Large intestine (tissue), 3 donors: ENCODE measurements around the gene LGSN. TPM values are rescaled to one million over a fixed set of nuclear protein-coding genes. Genes with fewer than 3 reads are reported as not detected.
A peak's percentile ranks its signal among the peaks of the same experiment; 100 is the strongest.
"Not testable (repeated sequence)": the region's sequence is repeated elsewhere in the genome, so short reads cannot be mapped to it uniquely, and the experiment has no call there.

Experiments used
- DNase-seq, 2 donors: peaks; one replicate each; pipeline versions ENCODE4 v3.0.0 to v3.0.0-alpha.2; 2013
- H3K27ac ChIP-seq: one replicate; pipeline ENCODE4 v1.5.1; 2013; ENCODE audit warnings: low read length
- H3K27me3 ChIP-seq: 2 replicates; pipeline ENCODE4 v1.6.1; 2013; ENCODE audit warnings: low read length; ENCODE audit not compliant: control insufficient read depth, insufficient read depth
- H3K36me3 ChIP-seq: 2 replicates; pipeline ENCODE4 v1.6.1; 2013; ENCODE audit warnings: low read length; ENCODE audit not compliant: control insufficient read depth, insufficient read depth
- H3K4me1 ChIP-seq: one replicate; pipeline ENCODE4 v1.6.1; 2013; ENCODE audit warnings: low read length; ENCODE audit not compliant: control insufficient read depth, insufficient read depth
- H3K4me3 ChIP-seq: one replicate; pipeline ENCODE4 v1.5.1; 2013; ENCODE audit warnings: low read length
- H3K9me3 ChIP-seq: one replicate; pipeline ENCODE4 v1.6.1; 2013; ENCODE audit warnings: mild to moderate bottlenecking, low read depth, low read length, moderate library complexity; ENCODE audit not compliant: control insufficient read depth
- WGBS: methylation state at CpG from one replicate; pipeline ENCODE4 v1.1.5; 2013; ENCODE audit warnings: low lambda C conversion rate; ENCODE audit not compliant: insufficient coverage; 5-methylcytosine and 5-hydroxymethylcytosine counted together
- polyA plus RNA-seq: library from polyadenylated mRNA; unstranded; fragments of 120-200 nt; gene quantifications from one replicate; pipeline ENCODE4 v1.2.1, GENCODE V29; 2013

The LGSN gene
- polyA plus RNA-seq, 1 donor: 0.04 TPM

GRCh38 chr6:63347599-63347998, 27.8 kb upstream of the LGSN start:
- DNase-seq: peak in 1 of 2 donors; percentile 28
- H3K27ac ChIP-seq: peak overlapping the region; percentile 68
- H3K36me3 ChIP-seq: no peaks in the 10 kb centered on the region
- WGBS: 78% methylated on average over 1 of the region's 2 CpGs
- H3K4me3 ChIP-seq: peak overlapping the region; percentile 25
- no peaks in the 10 kb centered on the region for H3K9me3 ChIP-seq
- H3K27me3 ChIP-seq: no peaks in the 10 kb centered on the region
- peaks cover 10% of the 10 kb centered on the region for H3K4me1 ChIP-seq

GRCh38 chr6:63346217-63346835, 26.5 kb upstream of the LGSN start:
- Histone ChIP-seq H3K4me3 (peak overlapping the region; percentile 8), H3K9me3 (peaks cover under 1% of the 10 kb centered on the region), H3K4me1 (peaks cover 10% of the 10 kb centered on the region), H3K36me3 (no peaks in the 10 kb centered on the region), H3K27ac (peak overlapping the region; percentile 68), H3K27me3 (no peaks in the 10 kb centered on the region)
- peak; percentile 21 to 54 for DNase-seq
- WGBS: 70% methylated on average over 2 of the region's 7 CpGs

- H3K9me3 ChIP-seq: peaks cover 14% of the 10 kb centered on the region
- DNase-seq: no peak
- H3K4me1 ChIP-seq: no peaks in the 10 kb centered on the region
- H3K27ac ChIP-seq: no peak overlapping the region
- H3K4me3 ChIP-seq: no peak overlapping the region
- H3K36me3 ChIP-seq: no peaks in the 10 kb centered on the region
- H3K27me3 ChIP-seq: no peaks in the 10 kb centered on the region
Observed at GRCh38 chr6:63340351-63340750, 20.6 kb upstream of the LGSN start.

GRCh38 chr6:63334652-63335051, 14.9 kb upstream of the LGSN start:
- H3K27me3 ChIP-seq, H3K27ac ChIP-seq, H3K4me3 ChIP-seq, DNase-seq, H3K36me3 ChIP-seq, H3K9me3 ChIP-seq, H3K4me1 ChIP-seq: not testable (repeated sequence)
- 100% methylated on average over 1 of the region's 2 CpGs for WGBS

GRCh38 chr6:63333440-63333839, 13.7 kb upstream of the LGSN start:
- Histone ChIP-seq H3K27ac (no peak overlapping the region), H3K4me1 (no peaks in the 10 kb centered on the region)
- 92% methylated on average over 2 of the region's 2 CpGs for WGBS

GRCh38 chr6:63326630-63327029, 6.8 kb upstream of the LGSN start:
- H3K36me3 ChIP-seq, H3K27ac ChIP-seq: not testable (repeated sequence)
- WGBS: no CpG with 5 or more reads among the region's 15 CpGs

More at GRCh38 chr6:63333440-63333839, 13.7 kb upstream of the LGSN start:
- Histone ChIP-seq H3K9me3 (peaks cover 4% of the 10 kb centered on the region), H3K4me3 (no peak overlapping the region), H3K27me3 (no peaks in the 10 kb centered on the region), H3K36me3 (no peaks in the 10 kb centered on the region)
- no peak for DNase-seq

GRCh38 chr6:63322981-63323380, 3.2 kb upstream of the LGSN start:
- no peak for DNase-seq
- Histone ChIP-seq H3K27ac (no peak overlapping the region), H3K9me3 (peaks cover 7% of the 10 kb centered on the region), H3K4me1 (no peaks in the 10 kb centered on the region), H3K27me3 (no peaks in the 10 kb centered on the region), H3K4me3 (no peak overlapping the region), H3K36me3 (no peaks in the 10 kb centered on the region)
- no CpG with 5 or more reads among the region's 1 CpG for WGBS

More at GRCh38 chr6:63326630-63327029, 6.8 kb upstream of the LGSN start:
- not testable (repeated sequence) for H3K4me1 ChIP-seq, H3K9me3 ChIP-seq, H3K4me3 ChIP-seq, DNase-seq, H3K27me3 ChIP-seq

- DNase-seq: no peak
- Histone ChIP-seq H3K4me3 (no peak overlapping the region), H3K4me1 (no peaks in the 10 kb centered on the region), H3K36me3 (no peaks in the 10 kb centered on the region), H3K27ac (no peak overlapping the region), H3K27me3 (no peaks in the 10 kb centered on the region), H3K9me3 (peaks cover 6% of the 10 kb centered on the region)
- WGBS: no CpG with 5 or more reads among the region's 1 CpG
Observed at GRCh38 chr6:63321821-63322220, 2.0 kb upstream of the LGSN start.

GRCh38 chr6:63317641-63318040, 2.1 kb downstream of the LGSN start:
- no CpG with 5 or more reads among the region's 1 CpG for WGBS

GRCh38 chr6:63316113-63316512, 3.7 kb downstream of the LGSN start:
- no peak overlapping the region for H3K4me3 ChIP-seq
- DNase-seq: no peak
- H3K36me3 ChIP-seq: no peaks in the 10 kb centered on the region
- H3K27ac ChIP-seq: no peak overlapping the region
- no peaks in the 10 kb centered on the region for H3K27me3 ChIP-seq
- WGBS: 100% methylated on average over 2 of the region's 3 CpGs
- no peaks in the 10 kb centered on the region for H3K9me3 ChIP-seq
- H3K4me1 ChIP-seq: no peaks in the 10 kb centered on the region

More at GRCh38 chr6:63317641-63318040, 2.1 kb downstream of the LGSN start:
- no peaks in the 10 kb centered on the region for H3K9me3 ChIP-seq
- H3K27ac ChIP-seq: no peak overlapping the region
- H3K4me3 ChIP-seq: no peak overlapping the region
- no peaks in the 10 kb centered on the region for H3K27me3 ChIP-seq
- no peak for DNase-seq
- no peaks in the 10 kb centered on the region for H3K4me1 ChIP-seq
- no peaks in the 10 kb centered on the region for H3K36me3 ChIP-seq

GRCh38 chr6:63313111-63313510, 6.7 kb downstream of the LGSN start:
- peak in 1 of 2 donors; percentile 58 for DNase-seq
- Histone ChIP-seq H3K27ac (no peak overlapping the region), H3K4me3 (no peak overlapping the region), H3K36me3 (no peaks in the 10 kb centered on the region), H3K27me3 (no peaks in the 10 kb centered on the region), H3K9me3 (no peaks in the 10 kb centered on the region), H3K4me1 (no peaks in the 10 kb centered on the region)
- 63% methylated on average over 1 of the region's 2 CpGs for WGBS
